ENCODE data around the gene ERBB3.
A peak's percentile ranks its signal among the peaks of the same experiment; 100 is the strongest.
"Not testable (repeated sequence)": the region's sequence is repeated elsewhere in the genome, so short reads cannot be mapped to it uniquely, and the experiment has no call there.

The ERBB3 gene

DNA sequence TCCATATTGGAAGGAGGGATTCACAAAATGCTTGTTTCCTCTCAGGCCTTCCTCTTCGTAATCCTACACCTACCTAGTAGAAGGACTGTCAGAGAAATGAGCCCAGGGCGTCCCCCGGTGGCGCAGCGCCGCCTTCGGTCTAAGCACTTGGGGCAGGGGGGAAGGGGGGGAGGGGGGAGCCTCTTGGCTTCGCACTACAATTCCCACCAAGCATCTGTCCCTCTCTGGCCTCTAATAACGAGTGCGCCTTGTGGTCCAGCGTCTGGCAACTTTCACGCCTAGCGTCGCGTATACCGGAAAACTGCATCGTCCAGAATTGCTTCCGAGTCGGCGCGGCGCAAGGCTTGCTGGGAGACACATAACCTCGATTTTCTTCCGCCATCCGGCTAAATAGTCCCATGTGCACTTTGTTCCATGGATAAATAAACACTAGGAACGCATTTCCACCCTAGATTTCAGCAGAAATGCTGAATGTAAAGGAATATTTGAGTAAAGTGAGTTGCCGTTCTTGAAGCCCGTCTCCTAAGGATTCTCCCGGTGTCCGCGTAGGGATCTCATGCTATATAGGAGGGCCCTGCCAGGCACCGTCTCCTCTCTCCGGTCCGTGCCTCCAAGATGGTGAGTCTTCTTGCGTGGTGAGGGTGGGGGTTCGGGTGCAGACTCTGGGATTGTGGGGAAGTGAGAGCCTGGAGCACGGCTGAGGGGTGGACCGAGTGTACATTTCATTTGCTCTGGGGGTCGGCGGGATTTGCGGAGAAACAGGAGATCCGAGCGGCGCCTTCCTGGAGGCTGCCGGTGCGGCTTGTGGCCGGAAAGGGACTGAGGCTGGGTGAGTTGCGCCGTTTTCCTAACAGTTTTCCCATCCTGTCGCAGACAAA is 38.2 kb upstream of the ERBB3 start, which contains the start of gene RPS26:
RPS26 (plus strand) TSS at position 367 of the 878 bp plus-strand sequence; CDS start at position 616, 249 bp downstream.
- TF ChIP-seq ZFX (IDR thresholded peaks at IDR 0.05; ENCODE audit: borderline replicate concordance) (no peak), CTCF (IDR thresholded peaks at IDR 0.05) (peak; percentile 90)
- peak within 1 kb of the TSS; percentile 92 for H3K27ac ChIP-seq

GRCh38 chr12:56042430-56042813 is 37.5 kb upstream of the ERBB3 start:
- peak overlapping the region; percentile 92 for H3K27ac ChIP-seq

- peak overlapping the region; percentile 92 for H3K27ac ChIP-seq
- TF ChIP-seq CTCF (IDR thresholded peaks at IDR 0.05) = no peak
- TF ChIP-seq ZFX (IDR thresholded peaks at IDR 0.05; ENCODE audit: borderline replicate concordance) = no peak
Measured at GRCh38 chr12:56042843-56043242, 37.1 kb upstream of the ERBB3 start.

DNA sequence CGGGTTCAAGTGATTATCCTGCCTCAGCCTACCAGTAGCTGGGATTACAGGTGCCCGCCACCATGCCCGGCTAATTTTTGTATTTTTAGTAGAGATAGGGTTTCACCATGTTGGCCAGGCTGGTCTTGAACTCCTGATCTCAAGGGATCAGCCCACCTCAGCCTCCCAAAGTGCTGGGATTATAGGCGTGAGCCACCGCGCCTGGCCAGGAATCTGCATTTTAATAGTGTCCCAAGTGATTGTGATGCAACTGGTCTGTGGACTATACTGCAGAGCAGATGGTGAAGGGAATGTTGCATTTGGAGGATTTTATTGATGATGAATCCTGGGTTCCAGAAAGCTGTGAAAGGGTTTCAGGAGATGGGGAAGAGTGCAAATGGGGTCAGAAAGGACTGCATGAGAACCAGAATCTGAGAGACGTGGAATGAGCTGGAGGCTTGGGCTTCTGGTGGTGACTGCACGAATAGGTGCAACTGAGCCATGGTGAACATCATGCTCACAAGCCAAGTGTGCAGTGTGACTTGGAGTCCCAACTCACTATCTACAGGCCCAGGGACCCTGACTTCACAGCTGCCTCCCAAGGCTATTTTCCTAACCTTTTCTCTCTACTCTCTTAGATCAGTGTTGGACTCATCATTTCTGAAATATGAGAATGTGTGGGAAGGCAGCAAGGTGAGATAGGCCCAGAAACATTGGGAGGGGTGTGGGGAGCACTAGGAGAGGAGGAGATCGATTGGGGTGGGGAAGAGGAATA is 33.8 kb upstream of the ERBB3 start:
- no peak for TF ChIP-seq CTCF (IDR thresholded peaks at IDR 0.05)
- TF ChIP-seq ZFX (IDR thresholded peaks at IDR 0.05; ENCODE audit: borderline replicate concordance) = no peak
- peak overlapping the region; percentile 92 for H3K27ac ChIP-seq

GRCh38 chr12:56053407-56053893 is 26.5 kb upstream of the ERBB3 start:
- no peak for TF ChIP-seq ZFX (IDR thresholded peaks at IDR 0.05; ENCODE audit: borderline replicate concordance)
- TF ChIP-seq CTCF (IDR thresholded peaks at IDR 0.05) = no peak

DNA sequence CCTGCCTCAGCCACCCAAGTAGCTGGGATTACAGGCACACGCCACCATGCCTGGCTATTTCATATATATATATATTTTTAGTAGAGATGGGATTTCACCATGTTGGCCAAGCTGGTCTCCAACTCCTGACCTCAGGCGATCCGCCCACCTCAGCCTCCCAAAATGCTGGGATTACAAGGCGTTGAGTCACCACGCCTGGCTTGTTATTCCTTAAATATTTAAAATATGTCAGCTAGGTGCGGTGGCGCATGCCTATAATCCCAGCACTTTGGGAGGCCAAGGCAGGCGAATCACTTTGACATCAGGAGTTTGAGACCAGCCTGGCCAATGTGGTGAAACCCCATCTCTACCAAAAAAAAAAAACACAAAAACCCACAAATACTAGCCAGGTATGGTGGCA is 20.0 kb upstream of the ERBB3 start:
- H3K27ac ChIP-seq = not testable (repeated sequence)

More at GRCh38 chr12:56053407-56053893, 26.5 kb upstream of the ERBB3 start:
- H3K27ac ChIP-seq = no peak overlapping the region

DNA sequence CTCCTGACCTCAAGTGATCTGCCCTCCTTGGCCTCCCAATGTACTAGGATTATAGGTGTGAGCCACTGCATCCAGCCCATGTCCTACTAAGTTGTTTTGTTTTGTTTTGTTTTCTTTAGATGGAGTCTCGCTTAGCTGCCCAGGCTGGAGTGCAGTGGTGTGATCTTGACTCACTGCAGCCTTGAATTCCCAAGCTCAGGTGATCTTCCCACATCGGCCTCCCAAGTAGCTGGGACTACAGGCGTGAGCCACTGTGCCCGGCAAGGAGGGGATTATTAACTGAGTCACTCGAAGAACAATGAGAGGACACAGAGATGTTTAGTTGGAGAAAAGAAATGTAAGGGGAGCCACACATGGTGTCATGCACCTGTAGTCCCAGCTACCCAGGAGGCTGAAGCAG is 18.0 kb upstream of the ERBB3 start:
- TF ChIP-seq CTCF (IDR thresholded peaks at IDR 0.05) (no peak), ZFX (IDR thresholded peaks at IDR 0.05; ENCODE audit: borderline replicate concordance) (no peak)
- no peak overlapping the region for H3K27ac ChIP-seq

- H3K27ac ChIP-seq = no peak overlapping the region
Measured at GRCh38 chr12:56062996-56063395, 17.0 kb upstream of the ERBB3 start.

More at GRCh38 chr12:56062996-56063395, 17.0 kb upstream of the ERBB3 start:
- TF ChIP-seq CTCF (IDR thresholded peaks at IDR 0.05) = no peak
- TF ChIP-seq ZFX (IDR thresholded peaks at IDR 0.05; ENCODE audit: borderline replicate concordance) = no peak

All from 22Rv1 (cell line).